ENCODE results near the gene WDR70. TPM values are rescaled to one million over a fixed set of nuclear protein-coding genes. Genes with fewer than 3 reads are reported as not detected.
"Not testable (repeated sequence)": the region's sequence is repeated elsewhere in the genome, so short reads cannot be mapped to it uniquely, and the experiment has no call there.

WDR70 gene
- total RNA-seq, 1 donor from 2014 or later: 17.6 TPM

DNA sequence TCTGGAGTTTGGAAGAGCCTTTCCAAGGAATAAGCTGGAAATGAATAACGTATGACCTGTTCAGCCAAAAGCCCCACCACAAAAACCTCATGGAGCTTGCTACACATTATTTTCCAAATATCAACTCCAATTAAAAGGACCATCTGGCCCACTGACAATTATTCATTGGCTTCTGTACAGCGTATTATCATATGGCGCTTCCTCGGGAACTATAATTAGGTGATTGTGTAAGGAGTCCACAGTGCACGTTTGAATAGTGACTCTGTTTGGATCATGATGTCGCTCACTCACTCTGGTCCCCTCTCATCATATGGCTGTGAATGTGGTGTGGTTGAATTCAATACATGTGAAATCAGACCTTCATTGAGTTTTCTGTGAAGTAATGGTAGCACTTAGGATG is 408.6 kb downstream of the WDR70 start:
- no peak for DNase-seq (ENCODE audit: extremely low read depth, low read depth, low spot score)

DNA sequence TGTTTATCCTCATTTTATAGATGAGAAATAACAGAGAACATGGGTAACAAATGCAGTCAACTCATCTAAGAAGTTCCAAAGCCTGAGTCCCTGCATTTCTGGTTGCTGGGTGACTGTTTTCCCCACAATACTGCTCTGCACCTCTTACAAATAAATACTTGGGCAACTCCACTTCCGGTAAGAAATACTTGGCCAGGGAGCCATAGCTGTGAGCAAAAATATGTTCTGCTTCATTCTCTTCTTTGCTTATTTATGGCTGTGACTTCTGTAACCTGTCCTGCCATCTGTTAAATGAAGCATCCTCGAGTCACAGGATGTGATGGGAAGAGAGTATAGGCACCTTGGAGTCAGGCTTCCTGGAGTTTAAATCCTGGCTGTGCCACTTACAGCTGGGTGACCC is 410.9 kb downstream of the WDR70 start:
- DNase-seq (ENCODE audit: extremely low read depth, low read depth, low spot score): no peak

DNA sequence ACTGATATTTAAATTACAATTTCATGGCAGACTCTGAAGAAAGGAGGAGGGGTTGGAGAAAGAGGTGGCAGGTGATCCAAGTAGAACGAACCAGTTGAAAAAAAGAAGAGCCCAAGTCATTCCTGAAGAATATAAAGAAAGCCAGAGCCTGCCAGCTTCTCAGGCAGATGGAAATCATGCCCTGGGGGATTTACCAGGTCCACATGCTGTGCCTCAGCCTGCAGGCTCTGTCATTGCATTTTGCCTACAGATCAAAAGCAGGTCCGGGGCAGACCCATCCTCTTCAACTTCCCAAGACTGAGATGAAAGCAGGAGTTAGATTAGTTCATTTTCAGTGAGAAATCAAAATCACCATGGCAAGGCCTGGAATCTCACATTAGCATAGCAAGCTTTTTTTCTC is 412.2 kb downstream of the WDR70 start:
- DNase-seq (ENCODE audit: extremely low read depth, low read depth, low spot score): no peak

DNA sequence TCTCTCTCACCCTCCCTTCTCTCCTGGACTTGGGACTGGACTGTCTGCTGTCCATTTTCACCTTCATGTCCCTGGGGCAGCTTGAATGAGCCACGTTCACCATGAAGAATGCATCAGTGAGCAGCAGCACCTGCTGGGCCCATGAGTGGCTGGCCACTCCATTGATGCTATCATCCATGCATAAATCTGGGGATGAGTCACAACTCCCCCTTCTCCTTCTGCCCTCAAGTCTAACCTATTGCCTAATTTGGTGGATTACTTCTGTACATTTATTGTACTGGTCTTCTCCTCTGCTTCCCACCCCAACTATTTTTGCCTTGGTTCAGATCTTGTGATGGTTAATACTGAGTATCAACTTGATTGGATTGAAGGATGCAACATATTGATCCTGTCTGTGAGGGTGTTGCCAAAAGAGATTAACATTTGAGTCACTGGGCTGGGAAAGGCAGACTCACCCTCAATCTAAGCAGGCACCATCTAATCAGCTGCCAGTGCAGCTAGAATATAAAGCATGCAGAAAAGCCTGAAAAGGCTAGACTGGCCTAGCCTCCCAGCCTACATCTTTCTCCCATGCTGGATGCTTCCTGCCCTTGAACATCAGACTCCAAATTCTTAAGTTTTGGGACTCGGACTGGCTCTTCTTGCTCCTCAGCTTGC is 414.0 kb downstream of the WDR70 start:
- no peak for DNase-seq (ENCODE audit: extremely low read depth, low read depth, low spot score)

DNA sequence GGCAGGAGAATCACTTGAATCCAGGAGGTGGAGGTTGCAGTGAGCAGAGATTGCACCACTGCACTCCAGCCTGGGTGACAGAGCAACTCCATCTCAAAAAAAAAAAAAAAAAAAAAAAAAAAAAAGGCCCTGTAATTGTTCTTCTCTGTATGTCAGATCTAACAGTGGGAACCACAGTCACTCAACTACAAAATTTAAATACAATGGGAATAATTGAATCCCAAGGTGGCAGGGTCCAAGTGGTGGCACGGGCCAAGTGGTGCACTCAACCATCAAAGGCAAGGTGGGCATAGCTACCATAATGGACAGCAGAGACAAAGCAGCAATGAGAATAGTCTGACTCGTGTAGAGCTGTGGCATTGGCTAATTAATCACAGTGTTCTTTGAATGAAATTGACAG is 416.2 kb downstream of the WDR70 start:
- DNase-seq (ENCODE audit: extremely low read depth, low read depth, low spot score): not testable (repeated sequence)

DNA sequence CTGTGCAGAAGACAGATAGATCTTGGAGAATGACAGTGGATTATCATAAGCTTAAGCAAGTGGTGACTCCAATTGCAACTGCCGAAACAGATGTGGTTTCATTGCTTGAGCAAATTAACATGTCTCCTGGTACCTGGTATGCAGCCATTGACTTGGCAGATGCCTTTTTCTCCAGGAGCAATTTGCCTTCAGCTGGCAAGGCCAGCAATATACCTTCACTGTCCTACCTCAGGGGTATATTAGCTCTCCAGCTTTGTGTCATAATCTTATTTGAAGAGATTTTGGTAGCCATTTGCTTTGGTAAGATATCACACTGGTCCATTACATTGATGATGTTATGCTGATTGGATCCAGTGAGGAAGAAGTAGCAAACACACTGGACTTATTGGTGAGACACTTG is 417.3 kb downstream of the WDR70 start:
- not testable (repeated sequence) for DNase-seq (ENCODE audit: extremely low read depth, low read depth, low spot score)

DNA sequence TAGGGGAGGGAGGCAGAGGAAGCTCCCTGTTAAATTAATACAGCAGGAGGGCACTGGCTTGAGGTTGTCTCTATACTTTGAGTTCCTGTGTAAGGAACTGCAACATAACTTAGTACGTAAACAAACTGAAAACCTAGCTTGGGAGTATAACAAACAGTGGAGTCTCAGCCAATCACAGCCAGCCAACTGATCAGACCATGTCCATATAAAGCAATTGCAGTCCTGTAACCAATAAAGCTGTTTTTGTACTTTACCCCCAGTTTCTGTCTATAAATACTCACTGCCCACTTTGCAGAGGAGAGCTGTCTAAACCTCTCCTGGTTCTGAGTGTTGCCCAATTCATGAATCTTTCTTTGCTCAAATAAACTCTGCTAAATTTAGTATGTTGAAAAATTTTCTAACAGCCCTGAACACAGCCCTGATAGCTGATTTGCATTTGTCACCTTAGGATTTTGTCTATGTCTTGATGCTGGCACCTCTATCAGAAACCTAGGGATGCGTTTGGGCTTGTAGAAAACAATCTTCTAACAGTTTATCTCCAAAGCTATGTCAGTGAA is 420.8 kb downstream of the WDR70 start:
- no peak for DNase-seq (ENCODE audit: extremely low read depth, low read depth, low spot score)

DNA sequence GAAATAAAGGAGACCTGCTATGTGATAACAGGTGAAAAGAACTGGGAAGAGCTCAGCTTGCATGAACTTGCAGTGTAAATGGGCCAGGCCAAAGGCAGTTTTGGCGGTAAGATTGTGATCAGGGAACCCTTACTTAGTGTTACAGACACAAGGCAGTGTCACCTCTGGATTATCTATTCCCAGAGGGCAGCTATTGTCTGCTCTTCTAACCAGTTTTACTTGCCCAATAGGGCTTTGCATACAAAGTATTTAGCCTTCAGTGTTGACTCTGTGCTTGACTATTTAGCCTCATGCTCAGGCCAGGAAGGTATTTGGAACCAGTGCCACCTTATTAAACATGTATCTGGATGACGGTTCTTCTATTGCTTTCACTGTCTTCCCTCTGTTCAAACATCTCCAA is 422.4 kb downstream of the WDR70 start:
- no peak for DNase-seq (ENCODE audit: extremely low read depth, low read depth, low spot score)

Other genes with a start within 250 kb of the WDR70 start
- 21.6 and 30.1 TPM in 2 replicates for gene CPLANE1, start 129.9 kb upstream of the WDR70 start, total RNA-seq
- 22.2 and 24.2 TPM in 2 replicates for gene NUP155, start 8.2 kb upstream of the WDR70 start, total RNA-seq

Data from glomerular endothelial cell (primary cell).